ENCODE results near the gene PRKAR1A.
"Not testable (repeated sequence)": the region's sequence is repeated elsewhere in the genome, so short reads cannot be mapped to it uniquely, and the experiment has no call there.

The PRKAR1A gene

DNA sequence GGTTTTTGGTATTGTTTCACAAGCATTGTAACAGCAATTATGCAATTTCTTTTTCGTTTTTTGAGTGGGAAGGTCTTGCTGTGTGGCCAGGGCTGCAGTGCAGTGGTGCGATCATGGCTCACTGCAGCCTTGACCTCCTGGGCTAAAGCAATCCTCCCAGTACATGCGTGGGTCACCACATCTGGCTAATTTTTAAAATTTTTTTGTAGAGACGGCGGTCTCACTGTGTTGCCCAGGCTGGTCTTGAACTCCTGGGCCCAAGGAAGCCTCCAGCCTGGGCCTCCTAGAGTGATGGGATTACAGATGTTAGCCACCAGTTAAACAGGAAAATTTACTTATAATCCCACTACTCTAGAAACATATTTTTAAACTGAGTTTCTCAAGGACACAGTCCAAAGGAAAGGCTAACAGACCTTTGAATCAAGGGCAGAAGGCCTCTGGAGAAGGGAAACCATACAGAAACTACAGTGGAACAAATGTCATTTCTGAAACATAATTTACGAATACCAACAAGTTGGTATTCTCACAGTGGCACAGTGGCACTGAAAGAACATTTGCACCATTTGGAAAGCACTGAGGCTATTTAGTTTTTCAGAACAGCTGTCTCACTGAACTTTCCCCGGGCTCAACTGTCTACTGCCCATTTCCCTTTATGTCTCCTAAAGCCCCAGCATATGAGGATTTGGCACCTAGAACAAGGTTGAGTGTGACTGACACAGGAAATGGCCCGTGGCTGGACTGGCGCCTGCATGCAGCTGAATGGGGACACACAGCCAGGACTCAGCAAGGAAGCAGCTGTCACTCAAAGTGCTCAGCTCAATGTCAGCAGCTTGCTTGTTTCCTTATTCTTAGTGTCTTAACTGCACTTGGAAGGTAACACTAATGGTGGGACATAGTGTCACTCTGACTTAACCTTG is 2.8 kb upstream of the PRKAR1A start:
- no peak for DNase-seq (ENCODE audit: extremely low read depth in 1 of 2, low read depth in 1 of 2)

DNA sequence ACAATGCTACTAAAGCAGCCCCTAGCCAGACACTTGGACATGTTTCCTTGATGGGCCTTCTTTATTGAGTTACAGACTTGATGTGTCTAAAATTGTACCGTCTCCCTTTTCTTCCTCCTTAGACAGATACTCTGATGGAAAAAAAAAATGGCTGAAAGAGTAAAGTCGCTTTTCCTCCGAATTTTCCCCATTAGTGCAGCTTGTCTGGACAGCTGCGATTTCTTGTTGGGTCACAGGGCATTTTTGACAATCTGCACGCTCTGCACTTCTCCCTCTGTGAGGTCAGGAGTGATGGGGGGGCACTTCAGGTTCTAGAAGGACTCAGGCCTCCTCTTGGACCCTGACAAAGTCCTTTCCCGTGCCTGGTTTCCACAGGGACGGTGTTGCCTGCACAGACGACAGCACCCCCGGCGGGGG is 968 bp upstream of the PRKAR1A start:
- no peak for DNase-seq (ENCODE audit: extremely low read depth in 1 of 2, low read depth in 1 of 2)

GRCh38 chr17:68511671-68512246 is 471 bp upstream of the PRKAR1A start:
- DNase-seq (ENCODE audit: extremely low read depth in 1 of 2, low read depth in 1 of 2), result peak; percentile 37 to 45

DNA sequence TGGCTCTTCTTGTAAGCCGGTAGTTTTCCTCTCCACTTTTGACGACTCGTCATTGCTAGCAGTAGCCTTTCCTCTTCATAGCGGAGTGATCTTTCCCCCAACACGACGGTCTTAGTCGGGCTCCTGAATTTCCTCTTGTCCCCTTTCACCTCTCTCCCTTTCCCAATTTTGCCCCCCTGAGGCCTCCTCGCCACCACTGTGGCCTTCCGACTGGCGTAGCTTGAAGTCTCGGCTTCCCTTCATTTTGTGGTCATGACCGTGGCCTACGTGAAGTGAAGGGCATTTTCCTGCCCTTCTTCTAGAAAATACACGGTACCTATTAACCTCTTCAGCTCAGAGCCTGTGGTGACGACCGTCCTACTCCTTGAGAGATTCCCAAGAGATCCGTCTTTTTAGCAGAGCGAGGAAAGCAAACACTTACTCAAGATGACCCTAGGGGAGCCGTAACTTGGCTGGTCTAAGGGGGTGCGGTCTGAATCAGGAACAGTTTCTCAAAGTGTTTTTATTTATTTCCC is 787 bp downstream of the PRKAR1A start:
- no peak for DNase-seq (ENCODE audit: extremely low read depth in 1 of 2, low read depth in 1 of 2)

DNA sequence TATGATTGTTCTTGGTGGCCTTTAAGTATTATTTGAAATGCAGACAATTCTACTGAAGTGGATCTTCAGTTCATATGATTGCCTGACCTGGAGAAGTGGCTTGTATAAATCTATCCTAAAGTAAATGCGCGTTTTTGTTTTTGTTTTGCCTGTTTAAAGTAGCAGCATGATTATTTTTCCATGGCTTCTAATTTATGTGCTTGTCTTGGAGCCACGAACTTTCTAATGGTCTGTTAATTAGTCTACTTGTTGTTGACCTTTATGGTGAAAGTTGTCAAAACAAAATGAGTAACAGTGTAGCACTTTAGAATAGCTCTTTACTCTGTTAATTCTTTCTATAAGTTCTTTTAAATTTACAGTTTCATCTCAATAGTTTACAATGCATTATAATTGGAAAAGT is 1.7 kb downstream of the PRKAR1A start:
- DNase-seq (ENCODE audit: extremely low read depth in 1 of 2, low read depth in 1 of 2), result no peak

DNA sequence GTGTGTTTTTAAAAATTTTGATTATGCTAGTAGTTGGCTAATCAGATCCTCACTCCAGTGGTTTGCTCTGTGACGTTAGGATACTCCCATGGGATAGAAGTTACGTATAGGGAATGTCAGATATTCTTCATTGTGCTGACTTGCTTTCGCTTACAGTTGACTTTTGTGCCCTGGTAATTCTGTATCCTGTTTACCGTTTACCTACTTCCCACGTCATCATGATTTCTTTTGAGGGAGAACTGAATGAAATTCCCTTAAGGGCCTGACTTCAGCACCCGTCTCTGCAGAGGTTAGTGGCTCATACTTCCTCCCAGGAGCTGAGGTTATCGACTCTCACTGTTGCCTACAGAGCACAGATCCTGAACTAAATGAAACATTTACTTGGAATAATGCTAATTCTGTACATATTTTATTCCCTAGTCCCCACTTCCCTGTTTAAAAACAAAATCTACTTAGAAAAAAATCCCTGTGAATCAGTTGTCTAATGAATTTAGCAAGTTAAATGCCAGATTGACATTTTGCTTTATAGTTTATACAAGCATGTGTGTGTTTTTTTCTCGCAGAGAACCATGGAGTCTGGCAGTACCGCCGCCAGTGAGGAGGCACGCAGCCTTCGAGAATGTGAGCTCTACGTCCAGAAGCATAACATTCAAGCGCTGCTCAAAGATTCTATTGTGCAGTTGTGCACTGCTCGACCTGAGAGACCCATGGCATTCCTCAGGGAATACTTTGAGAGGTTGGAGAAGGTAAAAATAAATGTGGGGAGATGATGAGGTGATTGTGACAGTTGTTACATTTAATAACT is 2.8 kb downstream of the PRKAR1A start:
- DNase-seq (ENCODE audit: extremely low read depth in 1 of 2, low read depth in 1 of 2), result no peak

GRCh38 chr17:68516732-68517131 is 4.5 kb downstream of the PRKAR1A start:
- DNase-seq (ENCODE audit: extremely low read depth in 1 of 2, low read depth in 1 of 2), result no peak

DNA sequence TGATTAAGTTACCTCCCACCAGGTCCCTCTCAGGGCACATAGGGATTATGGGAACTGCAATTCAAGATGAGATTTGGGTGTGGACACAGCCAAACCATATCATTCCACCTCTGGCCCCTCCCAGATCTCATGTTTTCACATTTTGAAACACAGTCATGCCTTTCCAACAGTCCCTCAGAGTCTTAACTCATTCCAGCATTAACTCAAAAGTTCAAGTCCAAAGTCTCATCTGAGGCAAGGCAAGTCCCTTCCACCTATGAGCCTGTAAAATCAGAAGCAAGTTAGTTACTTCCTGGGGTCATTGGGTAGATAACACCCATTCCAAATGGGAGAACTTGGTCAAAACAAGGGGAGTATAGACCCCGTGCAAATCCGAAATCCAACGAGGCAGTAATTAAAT is 5.4 kb downstream of the PRKAR1A start:
- DNase-seq (ENCODE audit: extremely low read depth in 1 of 2, low read depth in 1 of 2), result not testable (repeated sequence)

DNA sequence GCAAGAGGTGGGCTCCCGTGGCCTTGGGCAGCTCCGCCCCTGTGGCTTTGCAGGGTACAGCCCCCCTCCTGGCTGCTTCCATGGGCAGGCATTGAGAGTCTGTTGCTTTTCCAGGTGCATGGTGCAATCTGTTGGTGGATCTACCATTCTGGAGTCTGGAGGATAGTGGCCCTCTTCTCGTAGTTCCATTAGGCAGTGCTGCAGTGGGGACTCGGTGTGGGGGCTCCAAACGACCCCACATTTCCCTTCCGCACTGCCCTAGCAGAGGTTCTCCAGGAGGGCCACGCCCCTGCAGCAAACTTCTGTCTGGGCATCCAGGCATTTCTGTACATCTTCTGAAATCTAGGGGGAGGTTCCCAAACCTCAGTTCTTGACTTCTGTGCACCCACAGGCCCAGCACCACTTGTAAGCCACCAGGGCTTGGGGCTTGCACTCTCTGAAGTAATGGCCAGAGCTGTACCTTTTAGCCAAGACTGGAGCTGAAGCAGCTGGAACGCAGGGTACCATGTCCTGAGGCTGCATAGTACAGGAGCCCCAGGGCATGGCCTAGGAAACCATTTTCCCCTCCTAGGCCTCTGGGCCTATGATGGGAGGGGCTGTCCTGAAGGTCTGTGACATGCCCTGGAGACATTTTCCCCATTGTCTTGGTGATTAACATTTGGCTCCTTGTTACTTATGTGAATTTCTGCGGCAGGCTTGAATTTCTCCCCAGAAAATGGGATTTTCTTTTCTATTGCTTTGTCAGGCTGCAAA is 6.0 kb downstream of the PRKAR1A start:
- DNase-seq (ENCODE audit: extremely low read depth in 1 of 2, low read depth in 1 of 2), result no peak

DNA sequence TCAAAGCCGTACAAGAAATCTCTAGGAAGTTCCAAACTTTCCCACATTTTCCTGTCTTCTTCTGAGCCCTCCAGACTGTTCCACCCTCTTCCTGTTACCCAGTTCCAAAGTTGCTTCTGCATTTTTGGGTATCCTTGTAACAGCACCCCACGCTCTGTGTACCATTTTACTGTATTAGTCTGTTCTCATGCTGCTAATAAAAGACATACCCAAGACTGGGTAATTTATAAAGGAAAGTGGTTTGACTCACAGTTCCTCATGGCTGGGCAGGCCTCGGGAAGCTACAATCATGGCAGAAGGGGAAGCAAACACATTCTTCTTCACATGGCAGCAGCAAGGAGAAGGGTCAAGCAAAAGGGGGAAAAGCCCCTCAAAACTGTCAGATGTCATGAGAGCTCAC is 6.8 kb downstream of the PRKAR1A start:
- not testable (repeated sequence) for DNase-seq (ENCODE audit: extremely low read depth in 1 of 2, low read depth in 1 of 2)

GRCh38 chr17:68519911-68520310 is 7.7 kb downstream of the PRKAR1A start:
- no peak for DNase-seq (ENCODE audit: extremely low read depth in 1 of 2, low read depth in 1 of 2)

DNA sequence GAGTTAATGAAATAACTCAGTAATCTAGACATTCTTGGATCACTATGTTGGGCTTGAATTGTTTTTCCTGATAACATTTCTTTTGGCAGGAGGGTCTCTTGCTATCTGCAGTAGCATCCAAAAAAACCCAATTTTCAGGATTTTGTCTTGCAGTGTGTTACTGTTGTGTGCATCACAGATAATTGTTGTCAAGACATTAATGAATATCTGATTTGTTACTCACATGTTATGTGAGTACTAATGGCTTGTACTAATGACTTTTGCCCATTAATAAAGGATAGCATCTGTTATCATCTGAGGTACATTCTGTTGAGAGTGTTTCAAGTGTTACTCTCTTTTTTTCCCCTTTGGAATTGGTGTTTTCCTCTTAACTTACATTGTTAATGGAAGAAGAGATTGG is 10.0 kb downstream of the PRKAR1A start:
- DNase-seq (ENCODE audit: extremely low read depth in 1 of 2, low read depth in 1 of 2), result no peak

DNA sequence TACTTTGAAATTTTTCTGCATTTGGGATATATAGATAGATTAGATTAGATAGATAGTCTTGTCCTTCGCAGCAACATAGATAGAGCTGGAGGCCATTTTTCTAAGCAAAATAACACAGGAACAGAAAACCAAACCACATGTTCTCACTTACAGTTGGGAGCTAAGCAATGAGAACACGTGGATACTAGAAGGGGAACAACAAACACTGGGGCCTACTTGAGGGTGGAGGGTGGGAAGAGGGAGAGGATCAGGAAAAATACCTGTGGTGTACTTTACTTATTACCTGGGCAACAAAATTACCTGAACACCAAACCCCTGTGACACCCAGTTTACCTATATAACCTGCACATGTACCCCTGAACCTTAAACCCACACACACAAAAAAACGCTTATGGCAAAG is 14.3 kb downstream of the PRKAR1A start:
- no peak for DNase-seq (ENCODE audit: extremely low read depth in 1 of 2, low read depth in 1 of 2)

- DNase-seq (ENCODE audit: extremely low read depth in 1 of 2, low read depth in 1 of 2), result no peak
Measured at GRCh38 chr17:68527314-68527713, 15.1 kb downstream of the PRKAR1A start.

GRCh38 chr17:68531252-68531651 is 19.0 kb downstream of the PRKAR1A start:
- DNase-seq (ENCODE audit: extremely low read depth in 1 of 2, low read depth in 1 of 2), result no peak

DNA sequence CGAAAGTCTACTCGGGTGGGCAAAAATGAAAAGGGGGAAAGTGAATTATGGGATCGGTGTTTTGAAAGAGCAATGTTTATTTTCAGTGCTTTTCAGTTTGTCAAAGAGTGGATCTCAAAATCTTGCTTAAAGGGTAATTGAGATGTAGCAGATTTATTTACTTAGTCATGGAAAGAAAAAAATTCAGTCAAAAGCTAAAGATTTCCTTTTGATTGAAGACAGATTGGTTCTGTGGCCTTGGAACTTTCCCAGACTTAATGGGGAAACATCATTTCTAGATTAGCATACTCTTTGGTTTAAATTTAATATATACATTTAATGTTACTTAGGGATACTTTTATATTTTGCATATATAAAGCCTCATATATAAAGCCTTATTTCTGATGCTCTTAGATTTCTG is 20.6 kb downstream of the PRKAR1A start:
- DNase-seq (ENCODE audit: extremely low read depth in 1 of 2, low read depth in 1 of 2), result no peak

GRCh38 chr17:68533887-68534694 is 21.9 kb downstream of the PRKAR1A start:
- no peak for DNase-seq (ENCODE audit: extremely low read depth in 1 of 2, low read depth in 1 of 2)

GRCh38 chr17:68534695-68535088 is 22.5 kb downstream of the PRKAR1A start:
- no peak for DNase-seq (ENCODE audit: extremely low read depth in 1 of 2, low read depth in 1 of 2)

- DNase-seq (ENCODE audit: extremely low read depth in 1 of 2, low read depth in 1 of 2), result no peak
Measured at GRCh38 chr17:68535922-68536321, 23.7 kb downstream of the PRKAR1A start.

Data from stimulated activated CD8-positive, alpha-beta memory T cell treated with anti-CD3 and anti-CD28 coated beads, Interleukin-7, amount 100 ng/mL, for 48 hours (primary cell).